OCI-LY3 (cell line): ENCODE measurements around the gene C16orf92.
A peak's percentile ranks its signal among the peaks of the same experiment; 100 is the strongest.

ENCODE experiments used
- H2AFZ ChIP-seq: fragments of 200-600, 300-600 bp; shearing (Covaris generic); 2 replicates; pipeline ENCODE4 v1.6.0; 2014; ENCODE audit warnings: antibody characterized with exemption, low read depth, low read length
- H3K27ac ChIP-seq: fragments of 200-600, 300-600 bp; sonication (generic); 2 replicates; pipeline ENCODE4 v1.5.1; 2014; ENCODE audit warnings: mild to moderate bottlenecking, low read length, moderate library complexity, mixed read lengths
- H3K27me3 ChIP-seq: fragments of 200-600, 300-600 bp; sonication (generic); 2 replicates; pipeline ENCODE4 v1.6.1; 2014; ENCODE audit warnings: low read depth, low read length, mixed read lengths
- H3K36me3 ChIP-seq: fragments of 200-600, 300-600 bp; sonication (generic); replicated peaks from 2 replicates; pipeline ENCODE3; 2014; ENCODE audit warnings: low read depth, low read length, mixed read lengths
- H3K4me1 ChIP-seq: fragments of 300-600, 200-600 bp; sonication (generic); 2 replicates; pipeline ENCODE4 v1.6.1; 2014; ENCODE audit warnings: low read length, mixed read lengths
- H3K4me2 ChIP-seq: fragments of 200-600, 300-600 bp; sonication (generic); 2 replicates; pipeline ENCODE4 v1.6.1; 2014; ENCODE audit warnings: low read length, mixed read lengths
- H3K4me3 ChIP-seq: fragments of 300-600, 200-600 bp; sonication (generic); 2 replicates; pipeline ENCODE4 v1.5.1; 2014; ENCODE audit warnings: antibody characterized with exemption, mild to moderate bottlenecking, low read length, moderate library complexity
- H3K79me2 ChIP-seq: fragments of 300-600, 200-600 bp; shearing (Covaris generic); 2 replicates; pipeline ENCODE4 v1.6.1; 2014; ENCODE audit warnings: mild to moderate bottlenecking, low read length, mixed read lengths
- H3K9ac ChIP-seq: fragments of 300-600, 200-600 bp; shearing (Covaris generic); 2 replicates; pipeline ENCODE4 v1.6.0; 2014; ENCODE audit warnings: mild to moderate bottlenecking, low read length, moderate library complexity
- H3K9me3 ChIP-seq: fragments of 200-600, 300-600 bp; shearing (Covaris generic); 2 replicates; pipeline ENCODE4 v1.6.1; 2014; ENCODE audit warnings: low read length, mixed read lengths; ENCODE audit not compliant: insufficient read depth
- H4K20me1 ChIP-seq: fragments of 200-600, 300-600 bp; sonication (generic); 2 replicates; pipeline ENCODE4 v1.6.1; 2016; ENCODE audit warnings: low read length, mixed read lengths; ENCODE audit not compliant: insufficient read depth
- CTCF ChIP-seq: fragments of 200-600, 300-600 bp; sonication (generic); IDR thresholded peaks from 2 replicates; pipeline ENCODE4 v1.5.1; 2014; ENCODE audit warnings: antibody characterized with exemption, low read length, low read depth
- EZH2phosphoT487 ChIP-seq: fragments of 200-600 bp; shearing (Covaris generic); IDR thresholded peaks from 2 replicates; pipeline ENCODE4 v1.6.1; 2018; ENCODE audit warnings: antibody characterized with exemption, mixed run types, low read depth

Gene C16orf92

GRCh38 chr16:30065102-30065942, 42.3 kb downstream of the C16orf92 start, which contains the start of gene ALDOA:
Gene ALDOA, plus strand, starts transcription at chr16:30065760. Its CDS starts 1,138 bp downstream, at chr16:30066898.
- Histone ChIP-seq H3K9ac (peak within 1 kb of the TSS; percentile 92), H3K4me3 (peak within 1 kb of the TSS; percentile 94), H3K9me3 (no peaks in the 10 kb centered on the region), H3K27me3 (no peaks in the 10 kb centered on the region), H4K20me1 (peaks cover 42% of the 10 kb centered on the region), H3K36me3 (peaks cover 44% of the 10 kb centered on the region), H3K79me2 (peaks cover 63% of the 10 kb centered on the region), H3K4me1 (peaks cover 18% of the 10 kb centered on the region), H2AFZ (no peak within 1 kb of the TSS; the same call in 1 of the 2 replicates), H3K27ac (peak within 1 kb of the TSS; percentile 92), H3K4me2 (peak within 1 kb of the TSS; percentile 88)
- TF ChIP-seq CTCF (no peak), EZH2phosphoT487 (no peak)

DNA sequence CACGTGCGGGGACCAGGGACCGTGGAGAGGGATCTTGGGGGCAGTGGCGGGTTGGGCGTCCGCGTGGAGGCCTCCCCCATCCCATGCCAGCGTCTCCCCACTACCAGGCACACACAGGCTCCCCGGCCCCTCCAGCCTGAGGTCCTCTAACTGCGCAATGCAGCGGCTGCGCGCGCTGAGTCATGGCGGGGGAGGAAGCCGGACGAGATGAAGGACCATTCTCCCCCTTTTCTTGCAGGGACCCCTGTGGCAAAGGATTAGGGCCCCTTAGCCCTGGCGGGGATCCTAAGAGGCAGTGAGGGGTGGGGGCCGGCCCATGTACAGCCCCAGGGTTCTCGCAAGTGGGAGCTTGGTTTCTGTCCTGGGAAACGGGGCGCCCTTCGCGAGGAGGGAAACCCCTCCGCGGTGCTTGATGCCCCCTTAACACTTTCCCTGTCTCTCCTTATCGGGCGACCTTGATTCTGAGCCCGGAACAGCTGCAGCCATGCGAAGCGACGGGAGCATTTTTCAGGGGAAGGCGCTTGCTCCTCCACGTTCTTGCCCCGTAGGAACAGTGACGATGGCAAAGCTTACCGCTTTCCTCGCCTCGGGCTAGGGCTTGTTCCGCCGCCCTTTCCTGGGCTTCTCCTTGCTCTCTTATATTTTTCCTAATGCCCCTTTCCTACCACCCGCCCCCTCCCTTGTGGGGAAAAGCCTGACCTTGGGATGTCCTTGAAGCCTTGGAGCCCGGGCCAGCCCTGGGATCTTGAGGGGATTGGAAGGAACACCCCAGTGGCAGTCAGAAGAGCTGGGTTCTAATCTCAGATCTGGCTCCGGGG, 43.2 kb downstream of the C16orf92 start:
- Histone ChIP-seq H3K27ac (peak overlapping the region; percentile 73), H3K4me3 (peak overlapping the region; percentile 94), H3K36me3 (peaks cover 51% of the 10 kb centered on the region), H3K27me3 (no peaks in the 10 kb centered on the region), H2AFZ (no peak overlapping the region), H3K4me2 (peak overlapping the region; percentile 88), H4K20me1 (peaks cover 48% of the 10 kb centered on the region), H3K79me2 (peaks cover 63% of the 10 kb centered on the region), H3K9ac (peak overlapping the region; percentile 90), H3K9me3 (no peaks in the 10 kb centered on the region), H3K4me1 (peaks cover 18% of the 10 kb centered on the region)
- TF ChIP-seq CTCF (no peak), EZH2phosphoT487 (no peak)

- Histone ChIP-seq H3K9ac (peak overlapping the region; percentile 90), H3K79me2 (peaks cover 63% of the 10 kb centered on the region), H3K36me3 (peaks cover 56% of the 10 kb centered on the region), H3K4me2 (peak overlapping the region; percentile 88), H2AFZ (no peak overlapping the region), H3K4me3 (peak overlapping the region; percentile 94), H3K9me3 (no peaks in the 10 kb centered on the region), H3K27me3 (no peaks in the 10 kb centered on the region), H3K27ac (peak overlapping the region; percentile 73), H4K20me1 (peaks cover 48% of the 10 kb centered on the region), H3K4me1 (peaks cover 18% of the 10 kb centered on the region)
- TF ChIP-seq EZH2phosphoT487, result no peak
- no peak for TF ChIP-seq CTCF
These were observed 44.0 kb downstream of the C16orf92 start for GRCh38 chr16:30066761-30067583.
